Measurements from ENCODE around the gene DES.

DES gene

DNA sequence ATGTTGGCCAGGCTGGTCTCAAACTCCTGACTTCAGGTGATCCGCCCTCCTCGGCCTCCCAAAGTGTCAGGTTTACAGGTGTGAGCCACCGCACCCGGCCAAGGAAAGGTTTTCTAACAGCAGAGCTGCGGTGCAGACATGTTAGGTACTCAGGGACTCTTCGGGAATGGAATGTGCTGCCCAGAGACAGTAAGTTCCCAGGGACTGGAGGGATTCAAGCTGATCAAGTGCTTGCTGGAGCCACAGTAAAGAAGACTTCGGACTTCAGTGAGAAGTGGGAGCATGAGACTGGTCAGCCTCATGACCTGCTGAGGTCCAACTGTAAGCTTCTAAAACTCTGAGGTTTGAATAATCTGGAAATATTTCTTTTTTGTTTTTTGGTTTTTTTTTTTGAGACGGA, 7.8 kb upstream of the DES start:
- DNase-seq (ENCODE audit: low read depth) = no peak
- H3K4me3 ChIP-seq (ENCODE audit: low read depth, low read length) = no peak overlapping the region
- TF ChIP-seq, protein P1, sequence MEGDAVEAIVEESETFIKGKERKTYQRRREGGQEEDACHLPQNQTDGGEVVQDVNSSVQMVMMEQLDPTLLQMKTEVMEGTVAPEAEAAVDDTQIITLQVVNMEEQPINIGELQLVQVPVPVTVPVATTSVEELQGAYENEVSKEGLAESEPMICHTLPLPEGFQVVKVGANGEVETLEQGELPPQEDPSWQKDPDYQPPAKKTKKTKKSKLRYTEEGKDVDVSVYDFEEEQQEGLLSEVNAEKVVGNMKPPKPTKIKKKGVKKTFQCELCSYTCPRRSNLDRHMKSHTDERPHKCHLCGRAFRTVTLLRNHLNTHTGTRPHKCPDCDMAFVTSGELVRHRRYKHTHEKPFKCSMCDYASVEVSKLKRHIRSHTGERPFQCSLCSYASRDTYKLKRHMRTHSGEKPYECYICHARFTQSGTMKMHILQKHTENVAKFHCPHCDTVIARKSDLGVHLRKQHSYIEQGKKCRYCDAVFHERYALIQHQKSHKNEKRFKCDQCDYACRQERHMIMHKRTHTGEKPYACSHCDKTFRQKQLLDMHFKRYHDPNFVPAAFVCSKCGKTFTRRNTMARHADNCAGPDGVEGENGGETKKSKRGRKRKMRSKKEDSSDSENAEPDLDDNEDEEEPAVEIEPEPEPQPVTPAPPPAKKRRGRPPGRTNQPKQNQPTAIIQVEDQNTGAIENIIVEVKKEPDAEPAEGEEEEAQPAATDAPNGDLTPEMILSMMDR (IDR thresholded peaks at IDR 0.05; ENCODE audit: low read depth, low read length, missing control alignments) = no peak

DNA sequence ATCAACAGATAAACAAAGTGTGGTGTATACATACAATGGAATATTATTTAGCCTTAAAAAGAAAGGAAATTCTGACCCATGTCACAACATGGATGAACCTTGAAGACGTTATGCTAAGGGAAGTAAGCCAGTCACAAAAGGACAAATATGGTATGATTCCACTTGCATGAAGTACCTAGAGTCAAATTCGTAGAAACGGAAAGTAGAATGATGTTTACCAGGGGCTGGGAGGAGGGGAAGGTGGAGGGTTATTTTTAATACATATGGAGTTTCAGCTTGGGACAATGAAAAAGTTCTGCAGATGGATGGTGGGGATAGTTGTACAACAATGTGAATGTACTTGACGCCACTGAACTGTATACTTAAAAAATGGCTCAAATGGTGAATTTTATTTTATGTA, 3.3 kb upstream of the DES start:
- DNase-seq (ENCODE audit: low read depth) = no peak
- no peak overlapping the region for H3K4me3 ChIP-seq (ENCODE audit: low read depth, low read length)
- TF ChIP-seq, protein P1 (IDR thresholded peaks at IDR 0.05; ENCODE audit: low read depth, low read length, missing control alignments) = no peak

DNA sequence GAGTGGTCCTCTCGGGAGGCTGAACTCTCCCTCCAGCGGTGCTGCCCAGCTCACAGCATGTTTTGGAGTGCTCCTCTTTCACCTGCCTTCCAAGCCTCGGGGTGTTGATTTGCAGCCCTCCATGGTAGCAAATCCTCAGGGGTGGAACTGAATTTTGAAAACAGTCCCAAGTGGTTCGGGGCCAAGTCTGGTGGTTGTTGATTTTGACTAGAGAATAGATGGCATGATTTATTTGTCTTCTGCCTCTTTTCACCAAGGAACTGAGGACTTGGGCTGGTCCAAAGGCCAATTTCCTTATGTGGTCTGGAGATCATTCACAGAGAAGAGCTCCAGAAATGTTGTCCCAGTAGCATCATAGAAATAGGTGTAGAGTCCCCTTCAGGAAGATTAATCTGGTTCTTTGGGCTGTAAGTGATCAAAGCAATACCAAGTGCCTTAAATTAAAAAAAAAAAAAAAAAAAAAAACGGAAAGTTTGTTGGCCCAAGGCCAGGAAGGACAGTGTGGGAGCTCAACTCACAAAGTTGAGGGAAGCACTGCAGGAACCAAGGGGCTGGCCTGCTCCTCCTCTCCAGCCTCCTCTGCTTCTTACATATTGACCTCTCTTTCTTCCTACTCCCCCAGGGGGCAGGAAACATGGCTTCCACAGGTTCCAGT, 2.5 kb upstream of the DES start:
- TF ChIP-seq, protein P1 (IDR thresholded peaks at IDR 0.05; ENCODE audit: low read depth, low read length, missing control alignments) = no peak
- DNase-seq (ENCODE audit: low read depth) = no peak
- H3K4me3 ChIP-seq (ENCODE audit: low read depth, low read length) = no peak overlapping the region

DNA sequence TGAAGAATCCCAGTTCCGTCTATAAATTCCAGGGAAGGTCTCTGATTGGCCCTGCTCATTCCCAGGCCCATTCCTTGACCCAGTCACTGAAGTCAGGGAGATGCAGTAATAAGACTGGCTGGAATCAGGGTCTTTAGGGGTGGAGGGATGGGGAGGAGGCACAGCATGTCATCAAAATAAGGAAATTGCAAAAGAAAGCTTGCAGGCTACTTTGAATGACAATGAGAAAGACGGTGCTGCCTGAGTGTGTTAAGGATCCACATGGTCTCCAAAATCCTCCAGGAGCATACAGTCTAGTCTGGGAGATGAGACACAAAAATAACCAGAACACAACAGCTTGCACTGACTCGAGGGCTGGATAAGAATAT, 2.0 kb upstream of the DES start:
- no peak overlapping the region for H3K4me3 ChIP-seq (ENCODE audit: low read depth, low read length)
- no peak for DNase-seq (ENCODE audit: low read depth)
- TF ChIP-seq, protein P1 (IDR thresholded peaks at IDR 0.05; ENCODE audit: low read depth, low read length, missing control alignments) = no peak

DNA sequence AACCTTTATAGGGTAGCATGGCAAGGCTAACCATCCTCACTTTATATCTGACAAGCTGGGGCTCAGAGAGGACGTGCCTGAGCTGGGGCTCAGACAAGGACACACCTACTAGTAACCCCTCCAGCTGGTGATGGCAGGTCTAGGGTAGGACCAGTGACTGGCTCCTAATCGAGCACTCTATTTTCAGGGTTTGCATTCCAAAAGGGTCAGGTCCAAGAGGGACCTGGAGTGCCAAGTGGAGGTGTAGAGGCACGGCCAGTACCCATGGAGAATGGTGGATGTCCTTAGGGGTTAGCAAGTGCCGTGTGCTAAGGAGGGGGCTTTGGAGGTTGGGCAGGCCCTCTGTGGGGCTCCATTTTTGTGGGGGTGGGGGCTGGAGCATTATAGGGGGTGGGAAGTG, 1.2 kb upstream of the DES start:
- TF ChIP-seq, protein P1 (IDR thresholded peaks at IDR 0.05; ENCODE audit: low read depth, low read length, missing control alignments) = no peak
- DNase-seq (ENCODE audit: low read depth) = no peak
- no peak overlapping the region for H3K4me3 ChIP-seq (ENCODE audit: low read depth, low read length)

DNA sequence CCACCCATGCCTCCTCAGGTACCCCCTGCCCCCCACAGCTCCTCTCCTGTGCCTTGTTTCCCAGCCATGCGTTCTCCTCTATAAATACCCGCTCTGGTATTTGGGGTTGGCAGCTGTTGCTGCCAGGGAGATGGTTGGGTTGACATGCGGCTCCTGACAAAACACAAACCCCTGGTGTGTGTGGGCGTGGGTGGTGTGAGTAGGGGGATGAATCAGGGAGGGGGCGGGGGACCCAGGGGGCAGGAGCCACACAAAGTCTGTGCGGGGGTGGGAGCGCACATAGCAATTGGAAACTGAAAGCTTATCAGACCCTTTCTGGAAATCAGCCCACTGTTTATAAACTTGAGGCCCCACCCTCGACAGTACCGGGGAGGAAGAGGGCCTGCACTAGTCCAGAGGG, 803 bp upstream of the DES start:
- TF ChIP-seq, protein P1 (IDR thresholded peaks at IDR 0.05; ENCODE audit: low read depth, low read length, missing control alignments) = no peak
- no peak for DNase-seq (ENCODE audit: low read depth)

DNA sequence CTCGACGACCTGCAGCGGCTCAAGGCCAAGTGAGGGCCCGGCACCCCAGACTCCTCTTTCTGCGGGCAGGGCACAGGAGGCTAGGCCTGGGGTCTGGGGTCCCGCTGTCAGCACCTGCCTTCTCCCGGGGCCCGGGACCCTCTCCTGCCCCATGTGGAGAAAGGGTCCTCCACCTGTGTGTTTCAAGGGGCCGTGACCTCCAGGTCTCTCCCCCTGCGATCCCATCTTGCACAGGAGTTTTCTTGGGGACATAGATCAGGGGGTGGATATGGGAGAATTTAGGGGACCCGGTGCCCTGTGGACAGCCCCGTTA, 791 bp downstream of the DES start:
- no peak overlapping the region for H3K4me3 ChIP-seq (ENCODE audit: low read depth, low read length)
- no peak for DNase-seq (ENCODE audit: low read depth)
- TF ChIP-seq, protein P1 (IDR thresholded peaks at IDR 0.05; ENCODE audit: low read depth, low read length, missing control alignments) = no peak

More for the DNA sequence above, 803 bp upstream of the DES start:
- no peak overlapping the region for H3K4me3 ChIP-seq (ENCODE audit: low read depth, low read length)

Data from GM12864 (cell line).